HCT116 (cell line): Measurements from ENCODE around the gene NPR3. TPM values are rescaled to one million over a fixed set of nuclear protein-coding genes. Genes with fewer than 3 reads are reported as not detected.

Experiments
- ATAC-seq: fragments of 200-7000 bp; cut with Tn5 transposase; 2 replicates; pipeline ENCODE4 v1.9.1; 2020; ENCODE audit warnings: mild to moderate bottlenecking, moderate library complexity
- BruUV-seq: library from RNA; stranded (reverse); fragments of 400-500 nt; replicated peaks from 2 replicates; lab custom pipeline; 2021; lab: Mats Ljungman, UMichigan
- CTCF ChIA-PET: fragments of 300-600 bp; sonication (Branson Sonifier 250); formaldehyde crosslinking; loops from one replicate; lab custom pipeline; 2021; ENCODE audit warnings: antibody characterized with exemption; lab: Charles Lee
- POLR2A ChIA-PET: fragments of 300-600, 350-600 bp; sonication (Branson Sonifier 250); formaldehyde crosslinking; loops from one replicate; lab custom pipeline; 2021; ENCODE audit warnings: antibody characterized with exemption; lab: Charles Lee
- RAD21 ChIA-PET, 2 experiments: fragments of 300-600 bp; sonication (Branson Sonifier 250); formaldehyde crosslinking; loops; one replicate each; lab custom pipeline; 2023; ENCODE audit warnings: low total read pairs in 2 of 2; ENCODE audit not compliant: uncharacterized antibody in 2 of 2, unreplicated experiment in 2 of 2, low non-redundant PET in 1 of 2; lab: Charles Lee
- DNase-seq: peaks from one replicate; pipeline ENCODE4 v3.0.0-alpha.2; 2010; ENCODE audit warnings: low read depth, low spot score
- H2AFZ ChIP-seq: fragments of 200-600 bp; shearing (Covaris generic), sonication (generic); 2 replicates; pipeline ENCODE4 v1.6.1; 2017; ENCODE audit warnings: low read depth, mixed run types, mixed read lengths, antibody characterized with exemption, low read length; ENCODE audit not compliant: poor library complexity, severe bottlenecking
- H3K27ac ChIP-seq: 2 replicates; pipeline ENCODE4 v1.5.1; 2012; ENCODE audit warnings: low read depth, low read length
- H3K27me3 ChIP-seq: fragments of 200-600 bp; sonication (generic); 2 replicates; pipeline ENCODE4 v1.6.1; 2016; ENCODE audit warnings: mixed run types, low read length, mixed read lengths; ENCODE audit not compliant: insufficient read depth
- H3K36me3 ChIP-seq, 2 experiments: fragments of 200-500 bp in 1 of 2; fragments of 200-600 bp in 1 of 2; sonication (Bioruptor generic) in 1 of 2; sonication (generic) in 1 of 2; 2 replicates each; pipeline versions ENCODE4 v1.5.1 to v1.6.1; 2014 to 2016; ENCODE audit warnings: low read length in 2 of 2, inconsistent platforms in 1 of 2, mixed read lengths in 1 of 2, mixed run types in 1 of 2; ENCODE audit not compliant: insufficient read depth in 2 of 2, control insufficient read depth in 1 of 2
- H3K4me1 ChIP-seq, 2 experiments: fragments of 200-600 bp in 1 of 2; sonication (generic) in 1 of 2; 2 replicates each; pipeline versions ENCODE4 v1.5.1 to v1.6.1; 2012 to 2017; ENCODE audit warnings: low read length in 2 of 2, inconsistent platforms in 1 of 2, mild to moderate bottlenecking in 1 of 2, mixed read lengths in 1 of 2, mixed run types in 1 of 2, moderate library complexity in 1 of 2; ENCODE audit not compliant: insufficient read depth in 2 of 2, control insufficient read depth in 1 of 2
- H3K4me2 ChIP-seq: fragments of 200-600 bp; sonication (generic); 2 replicates; pipeline ENCODE4 v1.6.1; 2017; ENCODE audit warnings: mixed run types, low read length, mixed read lengths
- H3K4me3 ChIP-seq, 2 experiments: fragments of 200-600 bp in 1 of 2; sonication (generic) in 1 of 2; replicated peaks in 1 of 2; 2 replicates each; pipeline ENCODE4 v1.5.1; 2011 to 2016; ENCODE audit warnings: low read length in 2 of 2, control low read depth in 1 of 2, low read depth in 1 of 2, mild to moderate bottlenecking in 1 of 2, mixed read lengths in 1 of 2, mixed run types in 1 of 2
- H3K79me2 ChIP-seq: fragments of 200-600 bp; sonication (generic); 2 replicates; pipeline ENCODE4 v1.6.1; 2017; ENCODE audit warnings: mild to moderate bottlenecking, mixed run types, low read length, moderate library complexity, mixed read lengths; ENCODE audit not compliant: insufficient read depth
- H3K9ac ChIP-seq: fragments of 200-600 bp; sonication (generic); 2 replicates; pipeline ENCODE4 v1.6.1; 2016; ENCODE audit warnings: low read length, mixed read lengths
- H3K9me2 ChIP-seq: fragments of 200-600 bp; sonication (generic), shearing (Covaris generic); 2 replicates; pipeline ENCODE4 v1.6.1; 2017; ENCODE audit warnings: mixed run types, mild to moderate bottlenecking, moderate library complexity; ENCODE audit not compliant: insufficient read depth
- H3K9me3 ChIP-seq, 2 experiments: fragments of 200-500 bp in 1 of 2; fragments of 200-600 bp in 1 of 2; sonication (Bioruptor generic) in 1 of 2; sonication (generic) in 1 of 2; 2 replicates each; pipeline ENCODE4 v1.6.1; 2014 to 2017; ENCODE audit warnings: low read length in 2 of 2, mixed read lengths in 2 of 2, inconsistent platforms in 1 of 2, low read depth in 1 of 2, mild to moderate bottlenecking in 1 of 2, mixed run types in 1 of 2, moderate library complexity in 1 of 2; ENCODE audit not compliant: control insufficient read depth in 1 of 2, insufficient read depth in 1 of 2
- H4K20me1 ChIP-seq: fragments of 200-600 bp; sonication (generic), shearing (Covaris generic); 2 replicates; pipeline ENCODE4 v1.6.1; 2017; ENCODE audit warnings: mixed run types, mild to moderate bottlenecking, moderate library complexity; ENCODE audit not compliant: insufficient read depth
- EGR1 ChIP-seq: IDR thresholded peaks from 2 replicates; pipeline ENCODE4 v1.6.1; 2012; ENCODE audit warnings: low read depth
- EZH2 ChIP-seq: fragments of 200-600 bp; sonication (generic); IDR thresholded peaks from 2 replicates; pipeline ENCODE4 v1.6.1; 2017; ENCODE audit warnings: antibody characterized with exemption, mixed run types
- EZH2phosphoT487 ChIP-seq: fragments of 200-600 bp; IDR thresholded peaks from 2 replicates; pipeline ENCODE4 v1.6.1; 2018; ENCODE audit warnings: antibody characterized with exemption, borderline replicate concordance
- MAX ChIP-seq: IDR thresholded peaks from 2 replicates; pipeline ENCODE4 v1.6.1; 2012
- POLR2AphosphoS5 ChIP-seq: IDR thresholded peaks from 2 replicates; pipeline ENCODE4 v1.6.1; 2011; ENCODE audit warnings: mild to moderate bottlenecking, low read depth, low read length, moderate library complexity
- REST ChIP-seq: IDR thresholded peaks from 2 replicates; pipeline ENCODE4 v1.6.1; 2012; ENCODE audit warnings: low read depth
- SP1 ChIP-seq: IDR thresholded peaks from 2 replicates; pipeline ENCODE4 v1.6.1; 2012; ENCODE audit warnings: low read depth
- SRF ChIP-seq: IDR thresholded peaks from 2 replicates; pipeline ENCODE4 v1.6.1; 2012; ENCODE audit warnings: low read depth
- TCF7L2 ChIP-seq: IDR thresholded peaks from 2 replicates; pipeline ENCODE4 v1.7.0; 2011; ENCODE audit warnings: borderline replicate concordance, inconsistent platforms; ENCODE audit not compliant: insufficient read depth, insufficient read length; ENCODE audit errors: extremely low read depth
- ZFX ChIP-seq: fragments of 450-650 bp; IDR thresholded peaks from 2 replicates; pipeline ENCODE4 v1.6.1; 2017
- ZNF274 ChIP-seq: fragments of 200-500 bp; sonication (Bioruptor generic); IDR thresholded peaks from 2 replicates; pipeline ENCODE4 v1.6.1; 2014; ENCODE audit warnings: mild to moderate bottlenecking, low read depth, low read length, inconsistent platforms
- intact Hi-C: fragments of 100-400 bp; cut with micrococcal nuclease; formaldehyde crosslinking; loops from 2 replicates; pipeline ENCODE4 v1.10.0; 2022
- total RNA-seq: library from RNA; stranded (reverse); gene quantifications from one replicate; pipeline ENCODE4 v1.2.1, GENCODE V29; 2021; ENCODE audit not compliant: unreplicated experiment
- TF ChIP-seq, protein P1 (sequence below): IDR thresholded peaks from 2 replicates; pipeline ENCODE4 v1.6.1; 2011; ENCODE audit warnings: mild to moderate bottlenecking, low read length, moderate library complexity; ENCODE audit not compliant: insufficient replicate concordance; ENCODE audit errors: extremely low read depth

NPR3 gene
- total RNA-seq, 1 experiment from 2014 or later: 0.39 TPM

- no peak overlapping the region for H3K9ac ChIP-seq
- H2AFZ ChIP-seq: no peak overlapping the region
- intact Hi-C loops: no loop called here
- H3K79me2 ChIP-seq: no peaks in the 10 kb centered on the region
- H4K20me1 ChIP-seq: no peaks in the 10 kb centered on the region
- ChIA-PET POLR2A (no interaction called here), RAD21 (no interaction called here), CTCF (no interaction called here)
- TF ChIP-seq EGR1: no peak
- TF ChIP-seq SP1: no peak
- no peak for TF ChIP-seq MAX
- TF ChIP-seq, protein P1, sequence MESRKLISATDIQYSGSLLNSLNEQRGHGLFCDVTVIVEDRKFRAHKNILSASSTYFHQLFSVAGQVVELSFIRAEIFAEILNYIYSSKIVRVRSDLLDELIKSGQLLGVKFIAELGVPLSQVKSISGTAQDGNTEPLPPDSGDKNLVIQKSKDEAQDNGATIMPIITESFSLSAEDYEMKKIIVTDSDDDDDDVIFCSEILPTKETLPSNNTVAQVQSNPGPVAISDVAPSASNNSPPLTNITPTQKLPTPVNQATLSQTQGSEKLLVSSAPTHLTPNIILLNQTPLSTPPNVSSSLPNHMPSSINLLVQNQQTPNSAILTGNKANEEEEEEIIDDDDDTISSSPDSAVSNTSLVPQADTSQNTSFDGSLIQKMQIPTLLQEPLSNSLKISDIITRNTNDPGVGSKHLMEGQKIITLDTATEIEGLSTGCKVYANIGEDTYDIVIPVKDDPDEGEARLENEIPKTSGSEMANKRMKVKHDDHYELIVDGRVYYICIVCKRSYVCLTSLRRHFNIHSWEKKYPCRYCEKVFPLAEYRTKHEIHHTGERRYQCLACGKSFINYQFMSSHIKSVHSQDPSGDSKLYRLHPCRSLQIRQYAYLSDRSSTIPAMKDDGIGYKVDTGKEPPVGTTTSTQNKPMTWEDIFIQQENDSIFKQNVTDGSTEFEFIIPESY: no peak
- no peak for TF ChIP-seq SRF
- TF ChIP-seq EZH2phosphoT487: no peak
- TF ChIP-seq EZH2: no peak
- no peak for TF ChIP-seq TCF7L2
- no peak for TF ChIP-seq REST
- no peak for TF ChIP-seq ZNF274
- no peak for TF ChIP-seq POLR2AphosphoS5
- TF ChIP-seq ZFX: no peak
- H3K4me2 ChIP-seq: no peak overlapping the region
- no peaks in the 10 kb centered on the region for H3K9me2 ChIP-seq
- no peaks in the 10 kb centered on the region for H3K27me3 ChIP-seq
- no peaks in the 10 kb centered on the region for H3K36me3 ChIP-seq
- ATAC-seq: no peak
- H3K27ac ChIP-seq: no peak overlapping the region
- no peak overlapping the region for H3K4me3 ChIP-seq
- DNase-seq: no peak
- H3K9me3 ChIP-seq: no peaks in the 10 kb centered on the region
- H3K4me1 ChIP-seq: no peaks in the 10 kb centered on the region
- no TSS peak for BruUV-seq
Observed at GRCh38 chr5:32664523-32664922, 46.6 kb upstream of the NPR3 start.
